Endometrial microvascular endothelial cells (primary cell): Measurements from ENCODE around the gene DHRS3. TPM values are rescaled to one million over a fixed set of nuclear protein-coding genes. Genes with fewer than 3 reads are reported as not detected.

Source experiments
- in situ Hi-C: cut with HindIII; loops from 2 replicates; pipeline ENCODE4 v1.10.0; 2017; ENCODE audit warnings: low sequenced_read_pairs, low pct_unique_long_range_greater_than_20kb; ENCODE audit errors: inconsistent ontology term
- total RNA-seq: library from RNA; depleted of rRNA; stranded (reverse); fragments of >200 nt; gene quantifications from one replicate; pipeline ENCODE4 v1.2.3, GENCODE V29; 2015; ENCODE audit errors: inconsistent ontology term

The DHRS3 gene
- total RNA-seq, 1 donor from 2014 or later = 55.8 TPM

- in situ Hi-C loops = no loop called here
Measured at GRCh38 chr1:12619792-12620487, 1.9 kb upstream of the DHRS3 start.

DNA sequence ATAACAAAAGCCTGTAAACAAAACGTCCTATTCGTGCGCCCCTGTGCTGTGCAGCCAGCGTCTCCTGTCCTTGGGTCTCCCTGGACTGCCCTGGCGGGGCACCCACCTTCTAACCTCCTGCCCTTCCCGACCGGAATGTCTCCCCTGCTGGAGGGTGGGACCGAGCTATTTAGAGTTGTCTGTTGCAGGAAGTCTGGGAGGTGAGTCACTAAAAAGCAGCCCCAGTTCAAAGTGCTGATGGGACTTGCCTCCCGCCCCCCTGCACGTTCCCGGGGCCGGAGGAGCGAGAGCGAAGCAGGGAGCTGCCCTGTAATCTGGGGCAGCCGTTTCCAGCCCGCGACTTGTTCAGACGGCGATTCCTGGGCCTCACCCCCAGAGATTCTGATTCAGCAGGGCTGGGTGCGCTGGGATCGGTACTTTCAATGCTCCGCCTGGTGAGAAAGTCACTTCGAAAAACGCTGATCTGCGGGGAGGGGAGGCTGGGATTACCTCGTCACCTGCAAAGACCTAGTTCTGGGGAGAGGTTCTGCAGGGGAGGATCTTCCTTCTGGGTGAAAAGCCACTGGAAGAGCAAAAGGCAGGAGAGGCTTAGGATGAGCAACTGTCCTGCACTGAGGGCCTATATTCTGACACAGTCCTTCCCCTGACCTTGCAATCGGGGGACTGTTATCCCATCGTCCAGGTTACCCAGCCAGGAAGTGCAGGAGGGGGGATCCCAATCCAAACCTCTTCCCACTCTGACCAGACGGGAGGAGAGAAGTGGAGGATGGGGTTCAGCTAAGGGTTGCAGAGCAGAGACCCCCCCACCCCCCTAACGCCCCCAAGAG lies 1.2 kb upstream of the DHRS3 start:
- in situ Hi-C loops = no loop called here

DNA sequence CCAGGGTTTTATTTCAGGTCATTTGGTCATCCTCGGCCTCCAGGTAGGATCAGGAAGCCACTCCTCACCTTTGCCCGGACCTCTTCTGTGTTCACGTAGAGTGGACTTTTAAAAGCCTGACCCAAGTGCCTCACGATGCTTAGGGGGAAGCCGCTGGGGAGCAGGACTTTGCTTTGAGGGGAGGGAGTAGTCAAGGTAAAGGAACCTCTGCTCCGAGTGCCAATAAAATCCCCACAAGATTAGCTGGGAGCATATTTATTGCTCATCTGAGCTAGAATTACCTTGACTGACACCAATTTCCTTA lies 603 bp upstream of the DHRS3 start:
- in situ Hi-C loops = no loop called here

- in situ Hi-C loops = no loop called here
Measured at GRCh38 chr1:12617511-12617900, 504 bp downstream of the DHRS3 start.

DNA sequence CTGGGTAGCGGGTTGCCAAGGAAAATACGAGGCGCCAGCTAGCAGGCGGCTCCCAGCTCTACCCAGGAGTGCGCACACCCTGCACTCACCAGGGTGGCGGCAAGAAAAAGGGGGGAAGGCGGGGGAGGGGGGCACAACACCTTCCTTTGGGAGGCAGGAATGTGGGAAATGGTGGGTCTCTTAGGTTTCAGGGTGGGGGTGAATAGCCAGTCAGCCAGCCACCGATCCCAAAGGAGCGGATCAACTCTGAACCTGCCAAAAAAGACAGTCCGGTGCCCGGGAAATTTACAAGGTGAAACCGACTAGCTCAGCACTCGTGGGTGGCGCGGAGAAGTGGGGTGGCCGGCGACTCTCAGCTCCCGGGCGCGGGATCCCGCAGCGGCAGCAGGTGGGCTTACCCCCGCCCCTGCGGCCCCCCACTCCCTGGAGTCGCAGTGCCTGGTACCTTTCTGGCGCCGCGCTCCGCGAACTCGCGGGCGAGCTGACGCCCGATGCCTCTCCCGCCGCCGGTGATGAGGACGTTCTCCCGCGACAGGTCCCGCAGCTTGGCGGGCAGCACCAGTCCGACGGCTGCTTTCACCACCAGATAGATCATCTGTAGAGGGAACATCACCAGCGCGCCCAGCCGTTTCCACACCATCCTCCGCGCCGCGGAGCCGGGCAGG lies 1.2 kb downstream of the DHRS3 start:
- in situ Hi-C loops = no loop called here

DNA sequence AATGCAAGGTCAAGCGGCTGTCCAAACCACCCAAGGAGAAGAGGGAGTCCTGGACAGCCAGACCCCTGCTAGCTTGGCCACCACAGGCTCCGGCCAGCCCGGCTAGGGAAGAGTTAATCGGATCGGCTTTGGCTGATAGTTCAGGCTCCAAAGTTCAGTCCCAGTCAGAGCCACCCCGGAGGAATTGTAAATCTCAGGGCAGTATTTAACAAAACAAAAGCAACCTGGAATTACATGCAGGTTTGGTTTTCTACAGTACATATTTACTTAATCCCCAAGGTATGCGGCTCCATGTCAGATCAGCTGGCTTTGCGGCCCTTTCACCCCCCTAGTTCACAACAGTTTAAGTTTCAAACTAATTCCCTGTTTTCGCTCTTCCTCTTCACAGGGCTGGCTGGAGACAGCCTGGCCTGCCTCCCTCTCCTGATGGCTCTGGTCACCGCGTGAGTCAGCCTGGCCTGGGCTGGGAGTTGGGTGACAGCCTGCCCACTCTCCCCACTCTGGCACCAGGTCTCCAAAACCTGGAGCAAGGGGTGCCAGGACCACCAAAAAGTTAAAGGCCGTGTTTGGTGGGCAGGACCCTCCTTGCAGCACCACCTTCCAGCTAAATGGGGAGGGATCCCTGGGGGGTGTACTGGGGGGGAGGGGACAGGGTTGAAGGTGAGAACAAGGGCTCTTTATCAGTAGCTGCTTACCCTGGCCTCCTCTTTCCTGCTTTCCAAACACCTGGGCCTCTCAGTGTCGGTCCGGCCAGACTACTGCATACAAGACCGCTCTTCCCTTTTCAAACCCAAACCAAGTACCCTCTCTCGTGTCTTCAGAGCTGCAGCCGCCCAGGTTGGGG lies 1.9 kb downstream of the DHRS3 start:
- in situ Hi-C loops = no loop called here

DNA sequence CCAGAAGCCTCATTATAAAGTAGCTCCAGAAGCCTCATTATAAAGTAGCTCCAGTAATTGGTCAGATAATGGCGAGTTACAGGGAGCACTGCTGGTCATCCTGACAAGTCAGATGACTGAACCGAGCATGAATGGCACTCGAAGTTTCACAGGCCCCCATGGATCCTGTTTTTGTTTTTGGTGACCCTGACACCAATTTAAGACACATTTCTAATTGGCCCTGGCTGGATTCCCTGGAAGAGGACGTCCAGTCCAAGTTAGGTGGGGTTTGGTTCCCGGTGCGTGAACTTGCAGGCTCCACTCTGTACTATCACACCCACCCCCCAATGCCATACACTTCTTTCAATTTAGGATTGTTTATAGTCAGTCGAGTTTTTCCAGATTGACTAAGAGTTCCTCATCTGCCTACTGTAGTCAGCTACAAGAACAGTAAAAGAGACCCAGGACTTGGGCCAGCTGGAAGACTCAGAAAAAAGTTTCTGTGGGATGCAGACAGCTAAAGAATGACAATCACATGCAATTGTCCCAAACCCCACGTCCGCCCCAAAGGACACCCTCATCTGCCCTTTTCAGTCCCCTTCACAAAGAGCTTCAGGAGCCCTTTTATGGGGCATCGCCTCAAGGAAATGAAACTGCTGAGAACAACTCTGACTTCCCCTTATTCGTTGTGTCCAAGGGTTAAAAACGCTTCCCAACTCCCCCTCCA lies 2.7 kb downstream of the DHRS3 start:
- in situ Hi-C loops = no loop called here

DNA sequence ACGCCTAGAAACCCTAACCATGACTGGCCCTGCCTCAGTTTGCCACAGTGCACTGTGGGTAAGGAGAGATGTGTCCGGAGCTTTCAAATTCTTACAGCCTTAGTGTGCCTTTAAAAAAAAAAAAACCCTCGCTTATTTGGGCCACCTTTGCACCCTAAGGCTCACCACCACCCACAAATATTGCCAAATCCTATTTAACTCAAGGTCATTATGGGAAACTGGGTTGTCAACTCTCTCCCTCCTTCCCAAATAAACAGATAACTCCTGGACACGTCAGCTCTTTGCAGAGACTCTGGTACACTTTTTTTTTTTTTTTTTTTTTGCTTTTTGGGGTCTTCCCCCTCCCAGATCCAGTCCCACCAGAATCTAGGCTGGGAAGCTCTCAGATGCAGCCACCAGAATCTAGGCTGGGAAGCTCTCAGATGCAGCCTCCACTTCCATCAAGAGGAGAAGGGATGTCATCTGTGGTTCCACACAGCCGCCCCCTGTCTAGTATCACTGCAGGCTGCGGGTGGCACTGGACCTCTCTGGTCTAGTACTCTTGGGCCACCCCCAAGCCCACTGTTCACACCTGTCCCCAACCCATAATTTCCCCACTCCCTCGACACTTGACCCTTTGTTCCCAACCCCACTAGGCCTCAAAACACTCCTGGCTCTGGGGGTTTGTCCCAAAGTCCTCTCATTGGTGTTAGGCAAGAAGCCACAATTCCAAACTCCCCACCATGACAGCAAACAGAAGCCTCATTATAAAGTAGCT lies 3.4 kb downstream of the DHRS3 start:
- in situ Hi-C loops = no loop called here

- in situ Hi-C loops = no loop called here
Measured at GRCh38 chr1:12613180-12613579, 4.8 kb downstream of the DHRS3 start.

GRCh38 chr1:12610941-12611340 lies 7.1 kb downstream of the DHRS3 start:
- in situ Hi-C loops = no loop called here

GRCh38 chr1:12610305-12610935 lies 7.6 kb downstream of the DHRS3 start:
- in situ Hi-C loops = no loop called here

- in situ Hi-C loops = no loop called here
Measured at GRCh38 chr1:12609469-12610003, 8.5 kb downstream of the DHRS3 start.

GRCh38 chr1:12608311-12608957 lies 9.6 kb downstream of the DHRS3 start:
- in situ Hi-C loops = no loop called here

GRCh38 chr1:12607263-12607662 lies 10.7 kb downstream of the DHRS3 start:
- in situ Hi-C loops = no loop called here

DNA sequence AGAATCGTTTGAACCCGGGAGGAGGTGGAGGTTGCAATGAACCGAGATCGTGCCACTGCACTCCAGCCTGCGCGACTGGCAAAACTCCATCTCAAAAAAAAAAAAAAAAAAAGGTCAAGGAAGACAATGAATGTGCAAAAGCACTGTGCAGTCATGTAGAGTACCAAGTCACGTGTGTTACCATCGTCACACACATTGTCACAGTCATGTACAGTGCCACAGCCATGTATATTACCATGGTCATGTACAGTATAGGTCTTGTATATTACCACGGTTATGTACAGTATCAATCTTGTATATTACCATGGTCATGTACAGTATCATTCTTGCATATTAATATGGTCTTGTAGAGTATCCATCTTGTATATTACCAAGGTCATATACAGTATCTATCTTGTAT lies 13.0 kb downstream of the DHRS3 start:
- in situ Hi-C loops = no loop called here

DNA sequence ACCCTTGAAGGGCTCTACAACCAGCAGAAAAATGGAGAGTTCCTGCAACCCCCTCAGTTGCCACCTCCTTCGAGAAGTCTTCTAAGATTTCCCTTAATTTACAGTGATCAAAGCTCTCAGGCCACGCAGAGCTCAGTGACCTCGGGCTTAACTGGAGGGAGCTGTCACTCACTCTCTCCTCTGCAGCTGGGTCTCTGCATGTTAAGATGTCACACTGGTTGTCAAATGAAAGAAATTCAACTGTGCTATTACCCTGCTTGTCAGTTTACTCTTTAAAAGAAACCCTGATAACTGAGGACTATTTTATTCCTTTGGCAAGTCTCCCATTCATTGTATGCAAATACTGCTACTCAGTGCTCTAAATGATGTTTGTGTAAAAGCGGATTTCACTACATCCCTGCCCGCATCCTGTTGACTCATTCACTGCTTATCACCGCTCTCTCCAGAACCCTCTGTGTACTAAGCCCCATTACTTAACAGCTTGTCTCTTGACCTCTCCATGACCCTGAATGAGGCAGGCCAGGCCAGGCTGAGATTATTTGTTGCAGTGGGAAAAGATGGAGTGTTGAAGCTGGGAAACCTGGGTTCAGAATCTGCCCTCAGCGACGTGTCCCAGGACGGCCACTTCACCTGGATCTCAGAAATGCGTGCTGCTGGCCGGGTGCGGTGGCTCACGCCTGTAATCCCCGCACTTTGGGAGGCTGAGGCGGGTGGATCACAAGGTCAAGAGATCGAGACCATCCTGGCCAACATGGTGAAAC lies 13.7 kb downstream of the DHRS3 start:
- in situ Hi-C loops = no loop called here
